ENCODE results near the gene GBP6.

- TF ChIP-seq CTCF (IDR thresholded peaks at IDR 0.05; ENCODE audit: low read depth, low read length, poor library complexity, severe bottlenecking) = no peak
- no peak for TF ChIP-seq EZH2phosphoT487 (IDR thresholded peaks at IDR 0.05; ENCODE audit: borderline replicate concordance, low read length)
Measured at GRCh38 chr1:89335486-89335885, 28.4 kb upstream of the GBP6 start.
